HepG2 (cell line): ENCODE data around the gene ECM1. TPM values are rescaled to one million over a fixed set of nuclear protein-coding genes. Genes with fewer than 3 reads are reported as not detected.

Experiments used
- FOXO1 ChIP-seq: sonication (generic); formaldehyde crosslinking; IDR thresholded peaks from 2 replicates; pipeline ENCODE4 v1.4.0; 2020; ENCODE audit warnings: missing genetic modification reagents
- HMG20A ChIP-seq: IDR thresholded peaks from 2 replicates; pipeline ENCODE4 v1.6.1; 2016; ENCODE audit warnings: borderline replicate concordance
- MAFK ChIP-seq, 2 experiments: IDR thresholded peaks in 1 of 2; conservative IDR thresholded peaks in 1 of 2; 2 replicates each; pipeline ENCODE4 v1.6.1; 2011; ENCODE audit warnings: improper control_type of control experiment in 2 of 2, low read length in 2 of 2
- MED8 ChIP-seq: sonication (generic); formaldehyde crosslinking; IDR thresholded peaks from 2 replicates; pipeline ENCODE4 v1.8.1; 2023; ENCODE audit warnings: mild to moderate bottlenecking, missing genetic modification reagents; ENCODE audit not compliant: insufficient replicate concordance
- RFX1 ChIP-seq: fragments of 450-650 bp; IDR thresholded peaks from 2 replicates; pipeline ENCODE4 v1.6.1; 2017
- SOX6 ChIP-seq, 2 experiments: fragments of 450-650 bp in 1 of 2; sonication (generic) in 1 of 2; formaldehyde crosslinking in 1 of 2; IDR thresholded peaks; 2 replicates each; pipeline versions ENCODE4 v1.4.0 to v1.6.1; 2017 to 2020; ENCODE audit warnings: antibody characterized with exemption in 1 of 2, mild to moderate bottlenecking in 1 of 2, missing genetic modification reagents in 1 of 2
- ZBTB7A ChIP-seq: sonication (generic); formaldehyde crosslinking; IDR thresholded peaks from 2 replicates; pipeline ENCODE4 v1.8.0; 2022; ENCODE audit warnings: mild to moderate bottlenecking, missing genetic modification reagents
- ZNF292 ChIP-seq: sonication (generic); formaldehyde crosslinking; IDR thresholded peaks from 2 replicates; pipeline ENCODE4 v1.8.1; 2022; ENCODE audit warnings: mild to moderate bottlenecking, low read depth, missing genetic modification reagents, borderline replicate concordance
- ZNF33B ChIP-seq: sonication (generic); formaldehyde crosslinking; IDR thresholded peaks from 2 replicates; pipeline ENCODE4 v1.5.1; 2020; ENCODE audit warnings: mild to moderate bottlenecking, missing genetic modification reagents
- polyA plus RNA-seq, 8 experiments: library from polyadenylated mRNA; depleted of rRNA in 3 of 8; stranded (reverse) in 7 of 8; unstranded in 1 of 8; fragments of >200 nt; fragmentation: Illumina TruSeq in 4 of 8; extraction: Trizol in 4 of 8; gene quantifications; 2 replicates each; pipeline versions ENCODE4 v1.2.1 to v1.2.3, GENCODE V29; 2011 to 2016; ENCODE audit warnings: low read depth in 4 of 8, missing spikeins in 1 of 8, mixed read lengths in 1 of 8; ENCODE audit not compliant: insufficient read depth in 1 of 8
- total RNA-seq, 5 experiments: library from RNA; depleted of rRNA; stranded (reverse); fragments of >200 nt; fragmentation: Illumina TruSeq; extraction: Trizol; gene quantifications; 2 replicates each; pipeline ENCODE4 v1.2.3, GENCODE V29; 2016; ENCODE audit warnings: low read depth in 1 of 5
- TF ChIP-seq, protein P1 (sequence below): sonication (generic); formaldehyde crosslinking; IDR thresholded peaks from 2 replicates; pipeline ENCODE4 v1.9.0; 2021; ENCODE audit warnings: mild to moderate bottlenecking, missing genetic modification reagents
- TF ChIP-seq, protein P2 (sequence below): sonication (generic); formaldehyde crosslinking; IDR thresholded peaks from 2 replicates; pipeline ENCODE4 v1.5.1; 2020; ENCODE audit warnings: mild to moderate bottlenecking, missing genetic modification reagents, borderline replicate concordance
- TF ChIP-seq, protein P3 (sequence below): IDR thresholded peaks from 2 replicates; pipeline ENCODE4 v1.6.1; 2018; ENCODE audit warnings: missing genetic modification reagents, mild to moderate bottlenecking, missing compliant biosample characterization
- TF ChIP-seq, protein P4 (sequence below): sonication (generic); formaldehyde crosslinking; IDR thresholded peaks from 2 replicates; pipeline ENCODE4 v1.4.0; 2020; ENCODE audit warnings: mild to moderate bottlenecking, missing genetic modification reagents
- TF ChIP-seq, protein P5 (sequence below): sonication (generic); formaldehyde crosslinking; IDR thresholded peaks from 2 replicates; pipeline ENCODE4 v1.4.0; 2020; ENCODE audit warnings: missing genetic modification reagents

Gene ECM1
- total and polyA plus RNA-seq, 2 of the 13 experiments (the other 11 are each of a cell fraction or from before 2014, with no cell fraction given): 0.42 to 1.0 TPM

DNA sequence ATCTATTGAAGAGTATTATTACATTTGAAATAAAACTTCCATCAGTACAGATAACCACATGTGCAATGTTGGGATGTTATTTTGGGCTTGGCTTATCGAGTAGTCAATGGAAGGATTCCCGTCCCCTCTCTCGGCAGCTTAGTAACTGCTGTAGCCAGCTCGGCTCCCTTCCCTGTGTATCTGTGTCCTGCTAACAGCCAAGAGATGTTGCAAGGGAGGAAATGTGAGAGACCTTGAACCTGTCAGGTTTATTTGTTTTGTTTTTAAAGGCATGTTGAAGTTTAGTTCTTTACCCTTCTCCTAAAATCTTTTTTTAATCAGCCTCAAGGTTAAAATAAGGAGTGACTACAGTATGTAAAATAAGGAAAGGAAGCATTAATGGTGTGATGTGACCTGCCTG, 34.2 kb upstream of the ECM1 start (continued):
- TF ChIP-seq, protein P1, sequence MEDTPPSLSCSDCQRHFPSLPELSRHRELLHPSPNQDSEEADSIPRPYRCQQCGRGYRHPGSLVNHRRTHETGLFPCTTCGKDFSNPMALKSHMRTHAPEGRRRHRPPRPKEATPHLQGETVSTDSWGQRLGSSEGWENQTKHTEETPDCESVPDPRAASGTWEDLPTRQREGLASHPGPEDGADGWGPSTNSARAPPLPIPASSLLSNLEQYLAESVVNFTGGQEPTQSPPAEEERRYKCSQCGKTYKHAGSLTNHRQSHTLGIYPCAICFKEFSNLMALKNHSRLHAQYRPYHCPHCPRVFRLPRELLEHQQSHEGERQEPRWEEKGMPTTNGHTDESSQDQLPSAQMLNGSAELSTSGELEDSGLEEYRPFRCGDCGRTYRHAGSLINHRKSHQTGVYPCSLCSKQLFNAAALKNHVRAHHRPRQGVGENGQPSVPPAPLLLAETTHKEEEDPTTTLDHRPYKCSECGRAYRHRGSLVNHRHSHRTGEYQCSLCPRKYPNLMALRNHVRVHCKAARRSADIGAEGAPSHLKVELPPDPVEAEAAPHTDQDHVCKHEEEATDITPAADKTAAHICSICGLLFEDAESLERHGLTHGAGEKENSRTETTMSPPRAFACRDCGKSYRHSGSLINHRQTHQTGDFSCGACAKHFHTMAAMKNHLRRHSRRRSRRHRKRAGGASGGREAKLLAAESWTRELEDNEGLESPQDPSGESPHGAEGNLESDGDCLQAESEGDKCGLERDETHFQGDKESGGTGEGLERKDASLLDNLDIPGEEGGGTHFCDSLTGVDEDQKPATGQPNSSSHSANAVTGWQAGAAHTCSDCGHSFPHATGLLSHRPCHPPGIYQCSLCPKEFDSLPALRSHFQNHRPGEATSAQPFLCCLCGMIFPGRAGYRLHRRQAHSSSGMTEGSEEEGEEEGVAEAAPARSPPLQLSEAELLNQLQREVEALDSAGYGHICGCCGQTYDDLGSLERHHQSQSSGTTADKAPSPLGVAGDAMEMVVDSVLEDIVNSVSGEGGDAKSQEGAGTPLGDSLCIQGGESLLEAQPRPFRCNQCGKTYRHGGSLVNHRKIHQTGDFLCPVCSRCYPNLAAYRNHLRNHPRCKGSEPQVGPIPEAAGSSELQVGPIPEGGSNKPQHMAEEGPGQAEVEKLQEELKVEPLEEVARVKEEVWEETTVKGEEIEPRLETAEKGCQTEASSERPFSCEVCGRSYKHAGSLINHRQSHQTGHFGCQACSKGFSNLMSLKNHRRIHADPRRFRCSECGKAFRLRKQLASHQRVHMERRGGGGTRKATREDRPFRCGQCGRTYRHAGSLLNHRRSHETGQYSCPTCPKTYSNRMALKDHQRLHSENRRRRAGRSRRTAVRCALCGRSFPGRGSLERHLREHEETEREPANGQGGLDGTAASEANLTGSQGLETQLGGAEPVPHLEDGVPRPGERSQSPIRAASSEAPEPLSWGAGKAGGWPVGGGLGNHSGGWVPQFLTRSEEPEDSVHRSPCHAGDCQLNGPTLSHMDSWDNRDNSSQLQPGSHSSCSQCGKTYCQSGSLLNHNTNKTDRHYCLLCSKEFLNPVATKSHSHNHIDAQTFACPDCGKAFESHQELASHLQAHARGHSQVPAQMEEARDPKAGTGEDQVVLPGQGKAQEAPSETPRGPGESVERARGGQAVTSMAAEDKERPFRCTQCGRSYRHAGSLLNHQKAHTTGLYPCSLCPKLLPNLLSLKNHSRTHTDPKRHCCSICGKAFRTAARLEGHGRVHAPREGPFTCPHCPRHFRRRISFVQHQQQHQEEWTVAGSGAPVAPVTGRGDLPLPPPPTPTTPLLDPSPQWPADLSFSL (CRISPR knock-in tag): no peak
- TF ChIP-seq MED8 (CRISPR knock-in tag) (no peak), FOXO1 (CRISPR knock-in tag) (peak; percentile 91), ZNF292 (CRISPR knock-in tag) (peak; percentile 76; the same call in 1 of the 2 replicates), HMG20A (CRISPR knock-in tag) (peak; percentile 89), MAFK (conservative IDR thresholded peaks at IDR 0.05 in 1 of 2, IDR thresholded peaks at IDR 0.05 in 1 of 2; ENCODE audit: low read length in 2 of 2) (no peak), ZNF33B (CRISPR knock-in tag) (no peak), ZBTB7A (no peak), RFX1 (no peak), SOX6 (IDR thresholded peaks at IDR 0.05) (no peak), SOX6 (CRISPR knock-in tag; IDR thresholded peaks at IDR 0.05) (peak; percentile 82)
- TF ChIP-seq, protein P2, sequence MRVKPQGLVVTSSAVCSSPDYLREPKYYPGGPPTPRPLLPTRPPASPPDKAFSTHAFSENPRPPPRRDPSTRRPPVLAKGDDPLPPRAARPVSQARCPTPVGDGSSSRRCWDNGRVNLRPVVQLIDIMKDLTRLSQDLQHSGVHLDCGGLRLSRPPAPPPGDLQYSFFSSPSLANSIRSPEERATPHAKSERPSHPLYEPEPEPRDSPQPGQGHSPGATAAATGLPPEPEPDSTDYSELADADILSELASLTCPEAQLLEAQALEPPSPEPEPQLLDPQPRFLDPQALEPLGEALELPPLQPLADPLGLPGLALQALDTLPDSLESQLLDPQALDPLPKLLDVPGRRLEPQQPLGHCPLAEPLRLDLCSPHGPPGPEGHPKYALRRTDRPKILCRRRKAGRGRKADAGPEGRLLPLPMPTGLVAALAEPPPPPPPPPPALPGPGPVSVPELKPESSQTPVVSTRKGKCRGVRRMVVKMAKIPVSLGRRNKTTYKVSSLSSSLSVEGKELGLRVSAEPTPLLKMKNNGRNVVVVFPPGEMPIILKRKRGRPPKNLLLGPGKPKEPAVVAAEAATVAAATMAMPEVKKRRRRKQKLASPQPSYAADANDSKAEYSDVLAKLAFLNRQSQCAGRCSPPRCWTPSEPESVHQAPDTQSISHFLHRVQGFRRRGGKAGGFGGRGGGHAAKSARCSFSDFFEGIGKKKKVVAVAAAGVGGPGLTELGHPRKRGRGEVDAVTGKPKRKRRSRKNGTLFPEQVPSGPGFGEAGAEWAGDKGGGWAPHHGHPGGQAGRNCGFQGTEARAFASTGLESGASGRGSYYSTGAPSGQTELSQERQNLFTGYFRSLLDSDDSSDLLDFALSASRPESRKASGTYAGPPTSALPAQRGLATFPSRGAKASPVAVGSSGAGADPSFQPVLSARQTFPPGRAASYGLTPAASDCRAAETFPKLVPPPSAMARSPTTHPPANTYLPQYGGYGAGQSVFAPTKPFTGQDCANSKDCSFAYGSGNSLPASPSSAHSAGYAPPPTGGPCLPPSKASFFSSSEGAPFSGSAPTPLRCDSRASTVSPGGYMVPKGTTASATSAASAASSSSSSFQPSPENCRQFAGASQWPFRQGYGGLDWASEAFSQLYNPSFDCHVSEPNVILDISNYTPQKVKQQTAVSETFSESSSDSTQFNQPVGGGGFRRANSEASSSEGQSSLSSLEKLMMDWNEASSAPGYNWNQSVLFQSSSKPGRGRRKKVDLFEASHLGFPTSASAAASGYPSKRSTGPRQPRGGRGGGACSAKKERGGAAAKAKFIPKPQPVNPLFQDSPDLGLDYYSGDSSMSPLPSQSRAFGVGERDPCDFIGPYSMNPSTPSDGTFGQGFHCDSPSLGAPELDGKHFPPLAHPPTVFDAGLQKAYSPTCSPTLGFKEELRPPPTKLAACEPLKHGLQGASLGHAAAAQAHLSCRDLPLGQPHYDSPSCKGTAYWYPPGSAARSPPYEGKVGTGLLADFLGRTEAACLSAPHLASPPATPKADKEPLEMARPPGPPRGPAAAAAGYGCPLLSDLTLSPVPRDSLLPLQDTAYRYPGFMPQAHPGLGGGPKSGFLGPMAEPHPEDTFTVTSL (CRISPR knock-in tag): peak; percentile 90; the same call in 1 of the 2 replicates
- TF ChIP-seq, protein P3, sequence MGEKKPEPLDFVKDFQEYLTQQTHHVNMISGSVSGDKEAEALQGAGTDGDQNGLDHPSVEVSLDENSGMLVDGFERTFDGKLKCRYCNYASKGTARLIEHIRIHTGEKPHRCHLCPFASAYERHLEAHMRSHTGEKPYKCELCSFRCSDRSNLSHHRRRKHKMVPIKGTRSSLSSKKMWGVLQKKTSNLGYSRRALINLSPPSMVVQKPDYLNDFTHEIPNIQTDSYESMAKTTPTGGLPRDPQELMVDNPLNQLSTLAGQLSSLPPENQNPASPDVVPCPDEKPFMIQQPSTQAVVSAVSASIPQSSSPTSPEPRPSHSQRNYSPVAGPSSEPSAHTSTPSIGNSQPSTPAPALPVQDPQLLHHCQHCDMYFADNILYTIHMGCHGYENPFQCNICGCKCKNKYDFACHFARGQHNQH: peak; percentile 59
- TF ChIP-seq, protein P4, sequence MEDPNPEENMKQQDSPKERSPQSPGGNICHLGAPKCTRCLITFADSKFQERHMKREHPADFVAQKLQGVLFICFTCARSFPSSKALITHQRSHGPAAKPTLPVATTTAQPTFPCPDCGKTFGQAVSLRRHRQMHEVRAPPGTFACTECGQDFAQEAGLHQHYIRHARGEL (CRISPR knock-in tag): no peak
- TF ChIP-seq, protein P5, sequence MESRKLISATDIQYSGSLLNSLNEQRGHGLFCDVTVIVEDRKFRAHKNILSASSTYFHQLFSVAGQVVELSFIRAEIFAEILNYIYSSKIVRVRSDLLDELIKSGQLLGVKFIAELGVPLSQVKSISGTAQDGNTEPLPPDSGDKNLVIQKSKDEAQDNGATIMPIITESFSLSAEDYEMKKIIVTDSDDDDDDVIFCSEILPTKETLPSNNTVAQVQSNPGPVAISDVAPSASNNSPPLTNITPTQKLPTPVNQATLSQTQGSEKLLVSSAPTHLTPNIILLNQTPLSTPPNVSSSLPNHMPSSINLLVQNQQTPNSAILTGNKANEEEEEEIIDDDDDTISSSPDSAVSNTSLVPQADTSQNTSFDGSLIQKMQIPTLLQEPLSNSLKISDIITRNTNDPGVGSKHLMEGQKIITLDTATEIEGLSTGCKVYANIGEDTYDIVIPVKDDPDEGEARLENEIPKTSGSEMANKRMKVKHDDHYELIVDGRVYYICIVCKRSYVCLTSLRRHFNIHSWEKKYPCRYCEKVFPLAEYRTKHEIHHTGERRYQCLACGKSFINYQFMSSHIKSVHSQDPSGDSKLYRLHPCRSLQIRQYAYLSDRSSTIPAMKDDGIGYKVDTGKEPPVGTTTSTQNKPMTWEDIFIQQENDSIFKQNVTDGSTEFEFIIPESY (CRISPR knock-in tag): no peak
